Thyroid gland (tissue), 4 donors: Measurements from ENCODE around the gene WDR7. TPM values are rescaled to one million over a fixed set of nuclear protein-coding genes. Genes with fewer than 3 reads are reported as not detected.

Source experiments
- DNase-seq, 2 donors: peaks; one replicate each; pipeline ENCODE4 v3.0.0-alpha.2; 2019
- H3K27ac ChIP-seq, 3 donors: fragments of 200-600 bp; sonication (generic); 1 replicate in 2 of 3; 2 replicates in 1 of 3; pipeline ENCODE4 v1.5.1; 2016 to 2019; ENCODE audit warnings: mild to moderate bottlenecking in 1 of 3, moderate library complexity in 1 of 3
- H3K27me3 ChIP-seq: fragments of 200-600 bp; sonication (generic); one replicate; pipeline ENCODE4 v1.5.1; 2019
- H3K36me3 ChIP-seq, 2 donors: fragments of 200-600 bp; sonication (generic); one replicate each; pipeline ENCODE4 v1.5.1; 2016 to 2019
- H3K4me1 ChIP-seq, 2 donors: fragments of 200-600 bp; sonication (generic); one replicate each; pipeline ENCODE4 v1.5.1; 2017 to 2019
- H3K4me3 ChIP-seq, 3 donors: fragments of 200-600 bp; sonication (generic); replicated peaks in 1 of 3; 1 replicate in 2 of 3; 2 replicates in 1 of 3; pipeline ENCODE4 v1.5.1; 2016; ENCODE audit warnings: mild to moderate bottlenecking in 1 of 3
- H3K9me3 ChIP-seq: fragments of 200-600 bp; sonication (generic); one replicate; pipeline ENCODE4 v1.5.1; 2017
- POLR2A ChIP-seq, 2 donors: fragments of 450-650 bp; IDR thresholded peaks; one replicate each; pipeline ENCODE4 v1.6.1; 2017; ENCODE audit warnings: antibody characterized with exemption in 2 of 2, mild to moderate bottlenecking in 2 of 2, moderate library complexity in 1 of 2
- WGBS, 2 donors: methylation state at CpG; one replicate each; pipeline ENCODE4 v1.1.5; 2017; 5-methylcytosine and 5-hydroxymethylcytosine counted together
- intact Hi-C: fragments of 100-400 bp; cut with DNase I; formaldehyde crosslinking; loops from one replicate; pipeline ENCODE4 v1.15.1; 2023
- total RNA-seq, 4 donors: library from RNA; depleted of rRNA; stranded (reverse); fragments of >200 nt; gene quantifications; one replicate each; pipeline ENCODE4 v1.2.3, GENCODE V29; 2016
- TF ChIP-seq, protein P1 (sequence below), 6 experiments: fragments of 200-600 bp in 3 of 6; fragments of 450-650 bp in 3 of 6; sonication (generic) in 3 of 6; IDR thresholded peaks; one replicate each; pipeline ENCODE4 v1.5.1; 2016 to 2019; ENCODE audit warnings: antibody characterized with exemption in 6 of 6, mild to moderate bottlenecking in 2 of 6, inconsistent platforms in 1 of 6, moderate library complexity in 1 of 6

WDR7 gene
- total RNA-seq, 4 donors from 2014 or later = 42.0 to 88.8 (median 49.6) TPM

DNA sequence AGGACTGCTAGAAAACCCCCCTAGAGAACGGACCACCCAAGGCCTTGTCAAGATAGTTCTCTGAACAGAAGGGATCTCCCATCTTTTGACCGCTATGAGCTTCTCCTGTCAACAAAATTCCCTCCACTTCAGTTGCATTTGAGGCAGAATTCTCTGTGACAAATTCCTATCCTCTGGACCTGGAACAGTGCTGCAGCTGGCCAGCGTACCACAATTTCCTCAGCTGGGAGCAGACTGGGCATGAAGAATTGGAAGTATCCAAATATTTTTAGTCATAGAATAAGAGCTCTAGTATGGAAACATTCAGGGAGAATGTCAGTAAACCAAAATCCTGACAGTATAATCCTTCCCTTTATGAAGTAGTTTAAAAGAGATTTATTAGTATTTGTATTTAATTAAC lies 348.7 kb downstream of the WDR7 start:
- Histone ChIP-seq H3K4me3 (no peak overlapping the region), H3K27ac (no peak overlapping the region), H3K4me1 (peaks cover 8 to 25% of the 10 kb centered on the region in 2 donors), H3K36me3 (no peaks in the 10 kb centered on the region), H3K9me3 (no peaks in the 10 kb centered on the region), H3K27me3 (no peaks in the 10 kb centered on the region)
- no peak for DNase-seq
- WGBS, 2 donors = 96 to 98% methylated on average over 3 of the region's 3 CpGs
- TF ChIP-seq, protein P1, sequence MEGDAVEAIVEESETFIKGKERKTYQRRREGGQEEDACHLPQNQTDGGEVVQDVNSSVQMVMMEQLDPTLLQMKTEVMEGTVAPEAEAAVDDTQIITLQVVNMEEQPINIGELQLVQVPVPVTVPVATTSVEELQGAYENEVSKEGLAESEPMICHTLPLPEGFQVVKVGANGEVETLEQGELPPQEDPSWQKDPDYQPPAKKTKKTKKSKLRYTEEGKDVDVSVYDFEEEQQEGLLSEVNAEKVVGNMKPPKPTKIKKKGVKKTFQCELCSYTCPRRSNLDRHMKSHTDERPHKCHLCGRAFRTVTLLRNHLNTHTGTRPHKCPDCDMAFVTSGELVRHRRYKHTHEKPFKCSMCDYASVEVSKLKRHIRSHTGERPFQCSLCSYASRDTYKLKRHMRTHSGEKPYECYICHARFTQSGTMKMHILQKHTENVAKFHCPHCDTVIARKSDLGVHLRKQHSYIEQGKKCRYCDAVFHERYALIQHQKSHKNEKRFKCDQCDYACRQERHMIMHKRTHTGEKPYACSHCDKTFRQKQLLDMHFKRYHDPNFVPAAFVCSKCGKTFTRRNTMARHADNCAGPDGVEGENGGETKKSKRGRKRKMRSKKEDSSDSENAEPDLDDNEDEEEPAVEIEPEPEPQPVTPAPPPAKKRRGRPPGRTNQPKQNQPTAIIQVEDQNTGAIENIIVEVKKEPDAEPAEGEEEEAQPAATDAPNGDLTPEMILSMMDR (IDR thresholded peaks at IDR 0.05) = no peak
- no peak for TF ChIP-seq POLR2A (IDR thresholded peaks at IDR 0.05)
- intact Hi-C loops = no loop called here

DNA sequence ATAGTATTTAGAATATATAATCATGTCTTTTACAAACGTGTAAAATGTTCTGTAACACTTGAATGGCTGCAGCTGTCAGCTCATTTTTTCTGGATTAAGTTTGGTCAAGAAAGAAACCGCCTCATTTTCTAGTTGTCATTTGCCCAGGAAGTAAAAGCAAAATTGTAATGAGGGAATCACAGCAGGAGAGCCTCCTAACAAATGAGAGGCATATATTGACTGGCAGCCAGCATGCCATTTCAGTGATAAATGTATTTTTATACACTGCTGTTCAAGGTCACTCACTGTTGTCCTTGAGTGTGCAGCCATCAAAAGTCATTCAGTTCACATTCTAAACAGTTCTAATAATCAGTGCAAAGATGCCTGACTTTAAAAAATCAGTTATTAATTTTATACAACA lies 351.5 kb downstream of the WDR7 start:
- Histone ChIP-seq H3K27ac (no peak overlapping the region), H3K4me3 (no peak overlapping the region), H3K27me3 (no peaks in the 10 kb centered on the region), H3K36me3 (no peaks in the 10 kb centered on the region), H3K4me1 (peaks cover 9 to 27% of the 10 kb centered on the region in 2 donors), H3K9me3 (no peaks in the 10 kb centered on the region)
- no peak for DNase-seq
- 25 to 34% methylated on average over 2 of the region's 2 CpGs for WGBS, 2 donors
- TF ChIP-seq, protein P1 (IDR thresholded peaks at IDR 0.05) = no peak
- intact Hi-C loops = no loop called here

DNA sequence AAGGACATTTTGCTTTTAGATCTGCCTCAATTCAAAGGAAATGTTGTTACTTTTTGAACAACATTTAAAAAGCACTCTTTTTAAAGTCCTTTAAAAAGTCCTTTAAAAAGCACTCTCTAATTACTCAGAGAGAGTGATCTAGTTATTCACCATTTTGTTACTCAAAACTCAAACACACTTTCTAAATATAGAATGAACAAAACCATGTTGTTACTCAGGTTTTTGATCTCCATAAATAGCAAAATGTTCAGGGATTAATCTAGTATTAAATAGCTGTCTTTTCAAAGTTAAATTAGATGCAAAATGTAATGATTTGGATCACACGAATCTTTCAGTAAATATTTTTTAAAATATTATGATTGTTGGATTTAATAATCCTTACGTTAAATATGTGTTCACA lies 352.2 kb downstream of the WDR7 start:
- Histone ChIP-seq H3K4me1 (peaks cover 9 to 27% of the 10 kb centered on the region in 2 donors), H3K36me3 (no peaks in the 10 kb centered on the region), H3K9me3 (no peaks in the 10 kb centered on the region), H3K4me3 (no peak overlapping the region), H3K27me3 (no peaks in the 10 kb centered on the region), H3K27ac (peak overlapping the region in 1 of 3 donors; percentile 24)
- intact Hi-C loops = no loop called here
- no peak for TF ChIP-seq POLR2A (IDR thresholded peaks at IDR 0.05)
- TF ChIP-seq, protein P1 (IDR thresholded peaks at IDR 0.05) = no peak
- no peak for DNase-seq
- WGBS, 2 donors = 39 to 76% methylated on average over 2 of the region's 2 CpGs

DNA sequence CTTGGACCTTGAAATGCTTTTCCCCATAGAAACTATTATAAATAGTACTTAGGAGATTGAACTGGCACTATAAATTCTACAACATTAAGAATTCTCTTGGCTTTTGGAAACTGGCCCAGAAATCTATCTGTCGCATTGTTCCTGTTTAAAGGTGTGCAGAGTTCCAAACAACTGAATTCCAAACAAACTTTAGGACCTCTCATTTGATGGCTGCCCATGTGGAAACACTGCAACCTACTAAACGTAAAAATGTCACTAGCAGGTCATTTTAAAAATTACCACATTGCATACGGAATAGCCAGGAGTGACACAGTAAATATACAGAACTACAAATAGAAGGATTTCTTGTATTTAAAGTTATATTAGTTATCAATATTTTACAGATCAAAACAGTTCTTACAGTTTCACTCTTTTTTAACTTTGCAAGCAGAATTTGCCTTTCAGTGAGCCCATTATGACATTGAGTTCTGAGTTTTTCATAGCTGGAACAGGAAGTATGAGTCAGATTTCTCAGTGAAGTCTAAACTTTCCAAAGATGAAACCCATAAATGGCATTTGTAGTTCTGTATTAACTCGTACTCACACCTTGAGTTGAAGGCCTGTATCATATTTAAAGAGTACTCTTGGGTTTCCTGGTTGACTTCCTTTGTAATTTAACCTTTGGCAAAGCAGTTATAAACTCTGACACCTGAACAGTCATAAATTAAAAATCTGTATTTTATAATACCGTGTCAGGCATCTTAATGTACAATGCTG lies 353.4 kb downstream of the WDR7 start:
- intact Hi-C loops = no loop called here
- no peaks in the 10 kb centered on the region for H3K27me3 ChIP-seq
- no peak overlapping the region for H3K4me3 ChIP-seq
- no peaks in the 10 kb centered on the region for H3K9me3 ChIP-seq
- H3K4me1 ChIP-seq = peaks cover 9 to 27% of the 10 kb centered on the region in 2 donors
- no peaks in the 10 kb centered on the region for H3K36me3 ChIP-seq
- WGBS, 2 donors = 46 to 48% methylated on average over 5 of the region's 5 CpGs
- peak overlapping the region; percentile 2 to 24 (median 19) for H3K27ac ChIP-seq
- no peak for DNase-seq
- TF ChIP-seq, protein P1 (IDR thresholded peaks at IDR 0.05) = no peak
- TF ChIP-seq POLR2A (IDR thresholded peaks at IDR 0.05) = no peak

DNA sequence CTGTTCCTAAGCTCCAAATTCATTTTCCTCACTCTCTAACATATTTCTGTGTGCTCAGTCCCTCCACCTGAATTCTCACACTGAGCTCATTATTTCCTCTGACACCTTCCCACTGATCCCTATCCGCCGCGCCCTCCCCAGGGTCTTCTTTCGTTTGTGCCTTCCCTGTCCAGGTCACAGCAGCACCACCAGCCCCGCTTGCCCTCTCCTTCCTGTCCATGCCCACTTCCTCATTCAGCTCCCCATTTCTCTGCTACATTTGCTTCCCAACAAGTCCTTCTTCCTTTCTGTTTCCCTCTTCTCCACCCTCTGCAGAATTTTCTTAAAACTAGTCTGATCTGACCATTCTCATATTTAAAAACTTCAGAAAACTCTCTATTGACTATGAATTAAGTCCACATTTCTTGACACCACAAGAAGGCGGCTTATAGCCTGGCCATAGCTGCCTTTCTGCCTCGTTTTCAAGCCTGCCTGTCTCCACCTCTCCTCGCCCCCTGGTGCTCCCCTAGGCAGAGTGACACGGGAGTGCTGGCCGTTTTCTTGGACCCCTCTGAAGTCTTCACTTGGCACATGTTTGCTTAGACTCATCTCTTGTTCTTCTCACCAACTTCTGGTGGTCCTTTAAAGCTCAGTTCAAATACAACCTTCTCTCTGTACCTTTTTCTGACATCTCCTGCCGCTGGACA lies 357.0 kb downstream of the WDR7 start:
- intact Hi-C loops = no loop called here
- no peaks in the 10 kb centered on the region for H3K36me3 ChIP-seq
- TF ChIP-seq, protein P1 (IDR thresholded peaks at IDR 0.05) = no peak
- TF ChIP-seq POLR2A (IDR thresholded peaks at IDR 0.05) = no peak

More for the DNA sequence above, 357.0 kb downstream of the WDR7 start:
- 81 to 86% methylated on average over 11 of the region's 11 CpGs for WGBS, 2 donors
- Histone ChIP-seq H3K4me1 (peaks cover 9 to 16% of the 10 kb centered on the region in 2 donors), H3K27me3 (no peaks in the 10 kb centered on the region), H3K9me3 (no peaks in the 10 kb centered on the region), H3K4me3 (no peak overlapping the region), H3K27ac (no peak overlapping the region)
- DNase-seq = no peak
